ENCODE measurements around the gene ARRDC3. TPM values are rescaled to one million over a fixed set of nuclear protein-coding genes. Genes with fewer than 3 reads are reported as not detected.
"Not testable (repeated sequence)": the region's sequence is repeated elsewhere in the genome, so short reads cannot be mapped to it uniquely, and the experiment has no call there.

ARRDC3 gene
- total RNA-seq, 6 experiments from 2014 or later: 26.2 to 45.0 (median 38.1) TPM

GRCh38 chr5:91390268-91390667 lies 7.2 kb upstream of the ARRDC3 start:
- no peak for TF ChIP-seq CTCF (IDR thresholded peaks at IDR 0.05)
- no peak overlapping the region for H3K27ac Mint-ChIP-seq
- H3K9me3 Mint-ChIP-seq: no peaks in the 10 kb centered on the region
- 0 out of 2 replicates have a peak, but pooled peaks cover 5% of the 10 kb centered on the region for H3K4me1 Mint-ChIP-seq (ENCODE audit: low read depth)
- H3K4me3 Mint-ChIP-seq: no peak overlapping the region
- DNase-seq: no peak
- H3K27me3 Mint-ChIP-seq (ENCODE audit: insufficient read depth): no peaks in the 10 kb centered on the region
- no peaks in the 10 kb centered on the region for H3K36me3 Mint-ChIP-seq (ENCODE audit: low read depth)

GRCh38 chr5:91389555-91389954 lies 6.4 kb upstream of the ARRDC3 start:
- not testable (repeated sequence) for H3K9me3 Mint-ChIP-seq; H3K36me3 Mint-ChIP-seq (ENCODE audit: low read depth); H3K27me3 Mint-ChIP-seq (ENCODE audit: insufficient read depth); H3K4me3 Mint-ChIP-seq; DNase-seq; H3K27ac Mint-ChIP-seq
- peaks cover 11% of the 10 kb centered on the region for H3K4me1 Mint-ChIP-seq (ENCODE audit: low read depth)

- H3K4me1 Mint-ChIP-seq (ENCODE audit: low read depth): peaks cover 22% of the 10 kb centered on the region
- no peaks in the 10 kb centered on the region for H3K27me3 Mint-ChIP-seq (ENCODE audit: insufficient read depth)
- no peak for DNase-seq
- no peak overlapping the region for H3K27ac Mint-ChIP-seq
- TF ChIP-seq CTCF (IDR thresholded peaks at IDR 0.05): no peak
- no peak overlapping the region for H3K4me3 Mint-ChIP-seq
- H3K9me3 Mint-ChIP-seq: no peaks in the 10 kb centered on the region
- H3K36me3 Mint-ChIP-seq (ENCODE audit: low read depth): no peaks in the 10 kb centered on the region
These were observed 5.2 kb upstream of the ARRDC3 start for GRCh38 chr5:91388362-91388761.

- Mint-ChIP-seq H3K4me3 (no peak overlapping the region), H3K9me3 (no peaks in the 10 kb centered on the region)
- no peak for DNase-seq
These were observed 3.0 kb upstream of the ARRDC3 start for GRCh38 chr5:91386120-91386519.

GRCh38 chr5:91385596-91385995 lies 2.5 kb upstream of the ARRDC3 start:
- peaks cover 22% of the 10 kb centered on the region for H3K36me3 Mint-ChIP-seq (ENCODE audit: low read depth)
- not testable (repeated sequence) for H3K4me3 Mint-ChIP-seq, DNase-seq, H3K27ac Mint-ChIP-seq, H3K9me3 Mint-ChIP-seq
- peaks cover 23% of the 10 kb centered on the region for H3K4me1 Mint-ChIP-seq (ENCODE audit: low read depth)
- peaks cover 11% of the 10 kb centered on the region for H3K27me3 Mint-ChIP-seq (ENCODE audit: insufficient read depth)

More at GRCh38 chr5:91386120-91386519, 3.0 kb upstream of the ARRDC3 start:
- Mint-ChIP-seq H3K27ac (no peak overlapping the region), H3K27me3 (ENCODE audit: insufficient read depth) (peaks cover 11% of the 10 kb centered on the region), H3K4me1 (ENCODE audit: low read depth) (peaks cover 23% of the 10 kb centered on the region), H3K36me3 (ENCODE audit: low read depth) (peaks cover 20% of the 10 kb centered on the region)
- no peak for TF ChIP-seq CTCF (IDR thresholded peaks at IDR 0.05)

- peak overlapping the region; percentile 91 for H3K27ac Mint-ChIP-seq
- peaks cover 24% of the 10 kb centered on the region for H3K36me3 Mint-ChIP-seq (ENCODE audit: low read depth)
- H3K4me1 Mint-ChIP-seq (ENCODE audit: low read depth): peaks cover 23% of the 10 kb centered on the region
- no peaks in the 10 kb centered on the region for H3K9me3 Mint-ChIP-seq
- DNase-seq: peak; percentile 91
- peak; percentile 99 for TF ChIP-seq CTCF (IDR thresholded peaks at IDR 0.05)
- H3K4me3 Mint-ChIP-seq: peak overlapping the region; percentile 94
- peaks cover 12% of the 10 kb centered on the region for H3K27me3 Mint-ChIP-seq (ENCODE audit: insufficient read depth)
These were observed 1.7 kb upstream of the ARRDC3 start for GRCh38 chr5:91384671-91385430.
